Stimulated activated CD8-positive, alpha-beta memory T cell treated with anti-CD3 and anti-CD28 coated beads, Interleukin-12 subunit alpha, Interleukin-12 subunit beta, amount 100 ng/mL, for 24 hours (primary cell): ENCODE measurements around the gene MGAT5.

Experiments
- DNase-seq: peaks from one replicate; pipeline ENCODE4 v3.0.0-alpha.2; 2020; ENCODE audit errors: extremely low read depth

The MGAT5 gene

GRCh38 chr2:134305109-134305491 lies 51.2 kb downstream of the MGAT5 start:
- no peak for DNase-seq

GRCh38 chr2:134306521-134306920 lies 52.6 kb downstream of the MGAT5 start:
- DNase-seq = no peak

- DNase-seq = no peak
Measured at GRCh38 chr2:134307334-134307733, 53.5 kb downstream of the MGAT5 start.

DNA sequence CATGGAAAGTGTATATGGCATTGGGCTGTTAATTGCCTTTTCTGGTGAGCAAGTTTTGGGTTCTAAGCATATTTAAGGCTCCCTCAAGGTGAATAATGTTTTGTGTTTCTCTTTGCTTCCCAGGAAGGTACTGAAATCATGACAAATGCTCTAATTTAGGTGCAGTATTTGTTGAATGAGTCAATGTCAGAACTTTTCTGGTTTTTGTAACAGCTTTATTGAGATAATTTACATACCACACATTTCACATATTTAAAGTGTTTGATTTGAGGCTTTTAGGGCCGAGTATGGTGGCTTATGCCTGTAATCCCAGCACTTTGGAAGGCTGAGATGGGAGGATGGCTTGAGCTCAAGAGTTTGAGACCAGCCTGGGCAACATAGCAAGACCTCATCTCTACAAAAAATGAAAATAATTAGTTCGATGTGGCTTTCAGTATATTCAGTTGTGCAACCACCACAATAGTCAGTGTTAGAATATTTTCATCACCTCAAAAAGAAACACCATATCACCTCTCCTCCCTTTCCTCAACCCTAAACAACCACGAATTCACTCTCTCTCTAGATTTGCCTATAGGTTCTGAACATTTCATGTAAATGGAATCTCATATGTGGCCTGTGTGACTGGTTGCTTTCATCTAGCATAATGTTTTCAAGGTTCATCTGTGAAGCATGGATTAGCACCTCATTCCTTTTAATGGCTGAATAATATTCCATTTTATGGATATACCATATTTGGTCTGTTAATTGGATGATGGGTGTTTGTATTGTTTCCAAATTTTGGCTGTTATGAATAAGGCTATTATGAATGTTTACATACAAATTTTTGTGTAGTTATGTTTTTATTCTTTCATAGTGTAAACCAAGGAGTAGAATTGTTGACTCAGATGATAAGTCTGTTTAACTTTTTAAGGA lies 54.9 kb downstream of the MGAT5 start:
- DNase-seq = no peak

- DNase-seq = no peak
Measured at GRCh38 chr2:134310107-134311079, 56.5 kb downstream of the MGAT5 start.

DNA sequence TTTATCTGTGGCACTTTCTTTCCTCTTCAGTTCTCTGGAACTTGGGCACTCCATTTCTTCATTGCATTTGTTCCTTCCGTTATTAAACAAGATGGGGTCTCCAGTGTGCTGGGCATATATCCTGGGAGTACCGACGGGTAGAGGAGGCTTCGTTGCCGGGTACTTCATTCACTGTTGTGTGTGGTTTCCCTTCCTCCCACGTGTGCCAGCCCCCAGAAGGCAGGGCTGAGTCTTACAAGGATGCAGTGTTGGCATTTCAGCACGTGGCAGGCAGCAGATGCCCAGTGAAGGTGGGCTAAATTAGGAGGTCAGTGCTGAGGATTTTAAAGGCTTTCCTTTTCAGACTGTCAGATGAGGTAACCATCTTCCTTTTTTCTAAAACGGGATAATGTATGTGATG lies 58.6 kb downstream of the MGAT5 start:
- no peak for DNase-seq

- no peak for DNase-seq
Measured at GRCh38 chr2:134314202-134314601, 60.3 kb downstream of the MGAT5 start.

DNA sequence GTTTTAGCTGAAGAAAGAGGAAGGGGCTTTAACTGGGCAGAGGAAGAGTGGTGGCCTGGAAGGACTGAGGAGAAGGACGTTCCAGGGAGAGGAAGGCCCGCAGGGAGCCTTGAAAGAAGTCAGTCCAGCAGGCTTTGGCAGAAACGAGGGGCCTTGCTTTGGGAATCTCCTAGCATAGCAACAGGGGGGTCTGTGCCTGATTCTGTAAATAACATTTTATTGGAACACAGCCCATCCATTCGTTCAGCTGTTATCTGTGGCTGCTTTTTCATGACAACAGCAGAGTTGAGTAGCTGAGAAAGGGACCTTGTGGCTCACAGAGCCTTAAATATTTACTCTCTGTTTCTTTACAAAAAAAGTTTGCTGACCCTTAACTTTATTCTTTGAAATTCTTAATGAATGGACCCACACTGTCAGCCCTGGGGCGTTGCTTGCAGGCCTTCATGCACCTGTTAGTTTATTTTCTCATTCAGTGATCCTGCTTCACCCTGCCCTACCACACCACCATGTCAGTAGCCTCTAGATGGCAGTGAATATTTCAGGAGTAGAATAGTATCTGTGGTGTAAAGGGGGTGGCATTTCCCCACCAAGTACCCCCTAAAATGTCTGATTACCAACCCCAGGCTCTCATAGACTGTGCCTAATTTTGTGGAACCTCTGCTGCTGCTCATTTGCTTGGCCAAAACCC lies 61.0 kb downstream of the MGAT5 start:
- DNase-seq = no peak

GRCh38 chr2:134315471-134315870 lies 61.6 kb downstream of the MGAT5 start:
- DNase-seq = no peak

- no peak for DNase-seq
Measured at GRCh38 chr2:134319596-134320254, 65.9 kb downstream of the MGAT5 start.

- DNase-seq = no peak
Measured at GRCh38 chr2:134320930-134321329, 67.1 kb downstream of the MGAT5 start.

DNA sequence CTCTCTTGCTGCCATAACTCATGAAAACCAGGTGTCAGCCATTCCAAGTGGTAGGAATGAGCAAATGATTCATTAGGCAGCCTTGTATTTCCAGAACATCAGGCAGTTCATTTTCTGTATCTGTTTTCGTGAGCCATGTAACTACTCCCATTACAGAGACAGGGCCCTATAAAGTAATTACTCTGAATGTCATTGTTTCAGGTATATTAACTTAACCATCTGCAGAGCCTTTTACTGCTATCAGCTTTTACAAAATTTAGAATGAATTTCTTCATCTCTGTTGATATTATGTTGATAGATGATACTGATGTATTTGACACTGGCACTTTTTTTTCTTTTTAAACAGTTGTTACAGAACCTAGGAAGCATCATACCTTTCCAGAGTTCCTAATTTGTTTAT lies 69.9 kb downstream of the MGAT5 start:
- no peak for DNase-seq

DNA sequence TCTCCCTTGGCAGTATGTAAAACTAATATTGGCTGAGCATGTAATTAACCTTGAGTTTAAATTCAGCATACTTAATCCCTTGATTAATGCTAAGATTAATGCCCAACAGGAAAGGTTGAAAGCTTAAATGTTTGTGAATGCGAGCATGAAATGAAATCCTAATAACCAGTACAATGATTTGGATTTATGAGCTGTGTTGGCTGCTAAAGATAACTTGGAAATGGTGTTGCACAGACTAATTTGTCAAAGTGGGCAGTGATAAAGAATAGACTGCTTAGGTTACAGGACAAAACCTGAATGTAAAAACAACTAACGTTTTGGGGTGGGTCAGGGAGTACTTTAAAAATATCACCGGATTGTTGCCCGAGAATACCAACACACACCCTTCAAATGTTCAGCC lies 70.6 kb downstream of the MGAT5 start:
- no peak for DNase-seq

- DNase-seq = no peak
Measured at GRCh38 chr2:134324947-134325346, 71.1 kb downstream of the MGAT5 start.

- DNase-seq = no peak
Measured at GRCh38 chr2:134325696-134326095, 71.8 kb downstream of the MGAT5 start.

- no peak for DNase-seq
Measured at GRCh38 chr2:134327367-134327766, 73.5 kb downstream of the MGAT5 start.

- DNase-seq = no peak
Measured at GRCh38 chr2:134331081-134331480, 77.2 kb downstream of the MGAT5 start.

- no peak for DNase-seq
Measured at GRCh38 chr2:134333646-134334189, 79.8 kb downstream of the MGAT5 start.

DNA sequence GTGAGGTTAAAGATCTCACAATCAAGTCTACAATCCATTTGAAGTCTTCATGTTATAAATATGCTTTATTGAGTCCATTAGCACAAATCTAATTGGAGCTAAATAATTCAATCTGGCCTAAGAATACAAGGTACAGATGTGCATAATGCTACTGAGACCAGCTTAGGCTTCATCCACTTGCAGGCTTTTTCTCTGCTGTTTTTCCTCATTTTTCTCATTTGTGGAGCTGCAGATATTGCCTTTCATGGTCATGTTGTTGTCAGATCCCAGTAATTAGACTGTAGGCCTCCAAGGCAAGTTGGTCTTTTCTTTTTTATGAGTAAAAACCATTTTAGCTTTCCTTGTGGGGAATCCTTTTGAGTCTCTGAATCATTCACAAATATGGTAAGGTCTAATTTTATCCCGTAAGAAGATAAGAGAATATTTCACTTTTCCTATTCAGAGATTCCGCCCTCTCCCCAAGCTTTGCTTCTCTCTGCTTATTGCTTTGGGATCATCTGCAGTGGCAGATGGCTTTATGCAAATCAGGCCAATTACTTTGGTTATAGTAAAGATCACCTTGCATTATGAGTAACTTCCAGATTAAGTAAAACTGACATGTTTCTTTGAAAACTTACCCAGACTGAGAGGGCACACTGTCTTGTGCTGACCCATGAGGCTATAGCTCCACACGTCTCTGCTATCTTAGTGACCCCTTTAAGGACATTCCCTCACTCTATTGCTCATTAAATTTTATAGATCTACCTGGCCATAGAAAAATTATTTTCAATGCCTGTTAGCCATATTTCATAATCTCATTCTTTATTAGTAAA lies 80.9 kb downstream of the MGAT5 start:
- DNase-seq = no peak

DNA sequence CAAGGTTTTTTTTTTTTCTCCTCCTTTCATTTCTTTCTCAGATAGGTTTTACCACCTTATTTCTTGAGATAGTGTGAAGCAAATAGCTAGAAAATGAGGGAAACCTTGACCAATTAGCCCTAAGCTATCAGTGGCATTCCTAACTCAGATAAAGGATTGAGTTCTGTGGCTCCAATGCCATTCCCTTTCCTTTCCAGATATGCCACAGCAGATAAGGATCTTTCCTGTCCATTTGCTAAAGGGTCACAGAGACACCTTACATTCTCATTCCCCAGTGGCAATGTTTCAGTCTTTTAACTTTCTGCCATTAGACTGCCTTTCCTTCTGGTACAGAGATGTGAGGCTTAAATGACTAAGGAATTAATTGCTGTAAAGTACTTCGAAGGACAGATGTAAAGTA lies 81.7 kb downstream of the MGAT5 start:
- no peak for DNase-seq
